Measurements from ENCODE around the gene TTLL10.

GRCh38 chr1:1148569-1148968 is 25.1 kb upstream of the TTLL10 start:
- TF ChIP-seq CTCF (IDR thresholded peaks at IDR 0.05) (no peak), POLR2AphosphoS5 (IDR thresholded peaks at IDR 0.05) (no peak)

Data from stomach (tissue), 4 donors.